Measurements from ENCODE around the gene COG7.
"Not testable (repeated sequence)": the region's sequence is repeated elsewhere in the genome, so short reads cannot be mapped to it uniquely, and the experiment has no call there.

COG7 gene

DNA sequence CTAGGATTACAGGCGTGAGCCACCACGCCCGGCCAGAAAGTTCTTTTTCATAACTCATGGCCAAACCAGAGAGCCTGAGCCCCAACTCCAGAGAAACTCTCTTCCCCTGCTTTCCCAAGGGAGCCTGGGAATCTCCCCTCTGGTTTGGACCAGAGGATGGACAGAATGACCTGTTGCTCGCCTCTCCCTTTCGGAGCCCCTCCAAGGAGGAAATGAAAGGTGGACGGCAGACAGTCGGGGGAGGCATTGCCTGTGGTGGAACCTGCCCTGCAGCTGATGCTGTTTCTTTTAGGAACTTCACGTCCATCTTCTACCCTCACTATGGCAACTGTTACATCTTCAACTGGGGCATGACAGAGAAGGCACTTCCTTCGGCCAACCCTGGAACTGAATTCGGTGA, 85.4 kb downstream of the COG7 start:
- TF ChIP-seq, protein P1, sequence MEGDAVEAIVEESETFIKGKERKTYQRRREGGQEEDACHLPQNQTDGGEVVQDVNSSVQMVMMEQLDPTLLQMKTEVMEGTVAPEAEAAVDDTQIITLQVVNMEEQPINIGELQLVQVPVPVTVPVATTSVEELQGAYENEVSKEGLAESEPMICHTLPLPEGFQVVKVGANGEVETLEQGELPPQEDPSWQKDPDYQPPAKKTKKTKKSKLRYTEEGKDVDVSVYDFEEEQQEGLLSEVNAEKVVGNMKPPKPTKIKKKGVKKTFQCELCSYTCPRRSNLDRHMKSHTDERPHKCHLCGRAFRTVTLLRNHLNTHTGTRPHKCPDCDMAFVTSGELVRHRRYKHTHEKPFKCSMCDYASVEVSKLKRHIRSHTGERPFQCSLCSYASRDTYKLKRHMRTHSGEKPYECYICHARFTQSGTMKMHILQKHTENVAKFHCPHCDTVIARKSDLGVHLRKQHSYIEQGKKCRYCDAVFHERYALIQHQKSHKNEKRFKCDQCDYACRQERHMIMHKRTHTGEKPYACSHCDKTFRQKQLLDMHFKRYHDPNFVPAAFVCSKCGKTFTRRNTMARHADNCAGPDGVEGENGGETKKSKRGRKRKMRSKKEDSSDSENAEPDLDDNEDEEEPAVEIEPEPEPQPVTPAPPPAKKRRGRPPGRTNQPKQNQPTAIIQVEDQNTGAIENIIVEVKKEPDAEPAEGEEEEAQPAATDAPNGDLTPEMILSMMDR (IDR thresholded peaks at IDR 0.05; ENCODE audit: low read length), result no peak
- TF ChIP-seq EZH2 (optimal IDR thresholded peaks at IDR 0.05; ENCODE audit: low read depth, low read length) (no peak), EZH2phosphoT487 (IDR thresholded peaks at IDR 0.05; ENCODE audit: low read length) (no peak)
- H3K27ac ChIP-seq (ENCODE audit: low read length), result no peak overlapping the region
- no peak overlapping the region for H3K4me2 ChIP-seq (ENCODE audit: low read depth, low read length)
- no peaks in the 10 kb centered on the region for H3K79me2 ChIP-seq (ENCODE audit: low read length)
- H4K20me1 ChIP-seq (ENCODE audit: insufficient read depth, low read length), result no peaks in the 10 kb centered on the region
- no peak overlapping the region for H2AFZ ChIP-seq (ENCODE audit: low read length)
- no peaks in the 10 kb centered on the region for H3K36me3 ChIP-seq (replicated peaks; ENCODE audit: insufficient read depth, low read length)
- H3F3A ChIP-seq (ENCODE audit: insufficient read depth, low read length), result peaks cover 26% of the 10 kb centered on the region
- H3K9me3 ChIP-seq (replicated peaks; ENCODE audit: insufficient read depth, low read length), result no peaks in the 10 kb centered on the region
- H3K9ac ChIP-seq (ENCODE audit: low read length), result no peak overlapping the region
- DNase-seq, result no peak
- H3K4me1 ChIP-seq (ENCODE audit: low read length), result peaks cover 37% of the 10 kb centered on the region
- H3K9me2 ChIP-seq (replicated peaks; ENCODE audit: insufficient read depth, low read length), result no peaks in the 10 kb centered on the region
- H3K4me3 ChIP-seq (ENCODE audit: low read length), result no peak overlapping the region
- no peaks in the 10 kb centered on the region for H3K27me3 ChIP-seq (replicated peaks; ENCODE audit: insufficient read depth, low read length)

DNA sequence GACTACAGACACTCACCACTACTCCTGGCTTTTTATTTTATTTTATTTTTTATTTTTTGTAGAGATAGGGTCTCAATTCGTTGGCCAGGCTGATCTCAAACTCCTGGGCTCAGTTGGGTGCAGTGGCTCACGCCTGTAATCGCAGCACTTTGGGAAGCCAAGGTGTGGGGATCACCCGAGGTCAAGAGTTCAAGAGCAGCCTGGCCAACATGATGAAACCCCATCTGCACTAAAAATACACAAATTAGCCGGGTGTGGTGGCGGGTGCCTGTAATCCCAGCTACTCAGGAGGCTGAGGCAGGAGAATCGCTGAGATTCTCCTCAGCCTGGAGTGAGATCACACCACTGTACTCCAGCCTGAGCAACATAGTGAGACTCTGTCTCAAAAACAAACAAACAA, 86.6 kb downstream of the COG7 start:
- H3K9ac ChIP-seq (ENCODE audit: low read length), result peak overlapping the region; percentile 62; the same call in 1 of the 2 replicates
- H3F3A ChIP-seq (ENCODE audit: insufficient read depth, low read length), result peaks cover 26% of the 10 kb centered on the region
- H3K9me3 ChIP-seq (replicated peaks; ENCODE audit: insufficient read depth, low read length); H3K27me3 ChIP-seq (replicated peaks; ENCODE audit: insufficient read depth, low read length); H3K79me2 ChIP-seq (ENCODE audit: low read length); H4K20me1 ChIP-seq (ENCODE audit: insufficient read depth, low read length); H3K36me3 ChIP-seq (replicated peaks; ENCODE audit: insufficient read depth, low read length); H3K9me2 ChIP-seq (replicated peaks; ENCODE audit: insufficient read depth, low read length); H3K4me2 ChIP-seq (ENCODE audit: low read depth, low read length); H2AFZ ChIP-seq (ENCODE audit: low read length); H3K4me3 ChIP-seq (ENCODE audit: low read length): not testable (repeated sequence)
- peak overlapping the region; percentile 99 for H3K27ac ChIP-seq (ENCODE audit: low read length)
- H3K4me1 ChIP-seq (ENCODE audit: low read length), result peaks cover 37% of the 10 kb centered on the region
- DNase-seq, result peak; percentile 9

DNA sequence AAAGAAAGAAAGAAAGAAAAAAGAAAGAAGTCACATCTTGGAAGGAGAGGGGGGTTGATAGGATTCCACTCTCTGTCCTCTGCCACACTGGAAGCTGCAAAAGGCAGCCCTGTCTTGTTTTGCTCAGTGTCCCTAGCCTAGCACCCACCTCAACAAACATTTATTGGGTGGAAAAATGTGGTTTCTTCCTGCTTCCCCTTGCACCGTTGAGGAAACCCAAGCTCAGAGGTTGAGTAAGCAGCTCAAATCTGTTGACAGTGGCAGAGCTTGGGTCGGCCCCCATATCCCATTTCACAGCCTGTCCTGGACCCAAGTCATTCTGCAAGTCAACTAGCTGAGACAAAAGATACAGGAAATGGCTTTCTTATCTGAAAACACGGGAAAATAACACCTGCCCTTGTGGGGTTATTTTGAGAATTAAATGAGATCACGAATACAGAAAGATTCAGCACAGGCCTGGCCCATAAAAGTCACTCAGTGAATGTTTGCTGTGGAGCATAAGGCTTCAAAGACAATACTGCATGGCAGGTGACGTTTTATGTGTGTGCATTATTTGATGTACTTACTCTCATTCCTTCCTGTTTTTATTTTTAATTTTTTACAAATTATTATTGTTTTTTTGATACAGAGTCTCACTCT, 87.3 kb downstream of the COG7 start:
- no peaks in the 10 kb centered on the region for H3K9me2 ChIP-seq (replicated peaks; ENCODE audit: insufficient read depth, low read length)
- H3K36me3 ChIP-seq (replicated peaks; ENCODE audit: insufficient read depth, low read length), result no peaks in the 10 kb centered on the region
- peaks cover 37% of the 10 kb centered on the region for H3K4me1 ChIP-seq (ENCODE audit: low read length)
- H4K20me1 ChIP-seq (ENCODE audit: insufficient read depth, low read length), result no peaks in the 10 kb centered on the region
- H3K4me2 ChIP-seq (ENCODE audit: low read depth, low read length), result peak overlapping the region; percentile 86; the same call in 1 of the 2 replicates
- no peaks in the 10 kb centered on the region for H3K27me3 ChIP-seq (replicated peaks; ENCODE audit: insufficient read depth, low read length)
- H3K79me2 ChIP-seq (ENCODE audit: low read length), result no peaks in the 10 kb centered on the region
- peak overlapping the region; percentile 99 for H3K27ac ChIP-seq (ENCODE audit: low read length)
- H2AFZ ChIP-seq (ENCODE audit: low read length), result no peak overlapping the region
- 0 out of 2 replicates have a peak overlapping the region, but pooled peaks have one; percentile 21 for H3K4me3 ChIP-seq (ENCODE audit: low read length)
- DNase-seq, result peak; percentile 92
- TF ChIP-seq EZH2 (optimal IDR thresholded peaks at IDR 0.05; ENCODE audit: low read depth, low read length) (no peak), EZH2phosphoT487 (IDR thresholded peaks at IDR 0.05; ENCODE audit: low read length) (no peak)
- TF ChIP-seq, protein P1 (IDR thresholded peaks at IDR 0.05; ENCODE audit: low read length), result no peak
- peaks cover 26% of the 10 kb centered on the region for H3F3A ChIP-seq (ENCODE audit: insufficient read depth, low read length)
- H3K9me3 ChIP-seq (replicated peaks; ENCODE audit: insufficient read depth, low read length), result no peaks in the 10 kb centered on the region
- peak overlapping the region; percentile 62 for H3K9ac ChIP-seq (ENCODE audit: low read length)
